Measurements from ENCODE around the gene MIGA1.

The MIGA1 gene

GRCh38 chr1:77874804-77875445, 95.5 kb downstream of the MIGA1 start:
- H3K56ac ChIP-seq (ENCODE audit: low read length) = no peak overlapping the region
- no peaks in the 10 kb centered on the region for H3K79me1 ChIP-seq (ENCODE audit: low read length)
- no peak overlapping the region for H3K18ac ChIP-seq (ENCODE audit: low read length)
- H3K9ac ChIP-seq (ENCODE audit: low read length) = no peak overlapping the region
- H2BK5ac ChIP-seq (ENCODE audit: low read length) = no peak overlapping the region
- H3K79me2 ChIP-seq (ENCODE audit: control insufficient read depth, insufficient read depth, low read length) = no peaks in the 10 kb centered on the region
- no peak overlapping the region for H4K8ac ChIP-seq (ENCODE audit: low read depth, low read length)
- H3K4ac ChIP-seq (ENCODE audit: low read depth, low read length) = no peak overlapping the region
- no peaks in the 10 kb centered on the region for H3K4me1 ChIP-seq (ENCODE audit: control insufficient read depth, low read depth, low read length)
- H3K36me3 ChIP-seq (ENCODE audit: control insufficient read depth, insufficient read depth, low read length) = no peaks in the 10 kb centered on the region
- no peak overlapping the region for H3K23ac ChIP-seq (ENCODE audit: low read length)
- no peaks in the 10 kb centered on the region for H3K27me3 ChIP-seq (ENCODE audit: insufficient read depth, low read length, poor library complexity)
- H3K4me2 ChIP-seq (ENCODE audit: low read length) = no peak overlapping the region
- WGBS (ENCODE audit: extremely low coverage, insufficient coverage, low lambda C conversion rate) = no CpG with 5 or more reads among the region's 4 CpGs
- peak; percentile 10 for DNase-seq
- H4K5ac ChIP-seq (ENCODE audit: low read length) = no peak overlapping the region
- no peak overlapping the region for H2AK5ac ChIP-seq (ENCODE audit: low read length)
- H2BK120ac ChIP-seq (ENCODE audit: low read depth, low read length) = no peak overlapping the region
- H3K4me3 ChIP-seq (ENCODE audit: low read length) = no peak overlapping the region
- H2BK15ac ChIP-seq (replicated peaks; ENCODE audit: low read depth) = no peak overlapping the region
- H3K27ac ChIP-seq (ENCODE audit: low read depth, low read length) = no peak overlapping the region

DNA sequence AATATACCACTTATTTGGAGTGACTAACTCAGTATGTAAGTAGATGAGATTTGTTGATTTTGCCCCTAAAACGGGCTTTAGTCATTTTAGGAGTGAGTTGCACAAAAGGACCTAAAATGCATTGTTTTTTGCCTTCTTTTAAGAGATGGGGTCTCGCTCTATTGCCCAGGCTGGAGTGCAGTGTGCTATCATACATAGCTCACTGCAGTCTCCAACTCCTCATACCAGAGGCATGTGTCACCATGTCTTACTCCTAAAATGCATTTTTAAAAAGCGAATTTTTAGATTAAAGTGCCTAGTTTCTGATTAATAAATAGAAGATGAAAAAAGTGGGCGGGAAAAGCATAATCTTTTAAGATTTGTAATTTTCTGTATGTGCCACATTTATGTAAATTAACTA, 97.4 kb downstream of the MIGA1 start:
- H2BK15ac ChIP-seq (replicated peaks; ENCODE audit: low read depth) = no peak overlapping the region
- no peaks in the 10 kb centered on the region for H3K36me3 ChIP-seq (ENCODE audit: control insufficient read depth, insufficient read depth, low read length)
- no peak overlapping the region for H2BK120ac ChIP-seq (ENCODE audit: low read depth, low read length)
- H2BK5ac ChIP-seq (ENCODE audit: low read length) = no peak overlapping the region
- no peak for DNase-seq
- H3K56ac ChIP-seq (ENCODE audit: low read length) = no peak overlapping the region
- H3K79me2 ChIP-seq (ENCODE audit: control insufficient read depth, insufficient read depth, low read length) = no peaks in the 10 kb centered on the region
- H3K4me1 ChIP-seq (ENCODE audit: control insufficient read depth, low read depth, low read length) = no peaks in the 10 kb centered on the region
- no peak overlapping the region for H2AK5ac ChIP-seq (ENCODE audit: low read length)
- no peak overlapping the region for H3K18ac ChIP-seq (ENCODE audit: low read length)
- no peaks in the 10 kb centered on the region for H3K27me3 ChIP-seq (ENCODE audit: insufficient read depth, low read length, poor library complexity)
- H3K4me2 ChIP-seq (ENCODE audit: low read length) = no peak overlapping the region
- H3K9ac ChIP-seq (ENCODE audit: low read length) = no peak overlapping the region
- H4K8ac ChIP-seq (ENCODE audit: low read depth, low read length) = no peak overlapping the region
- H3K4ac ChIP-seq (ENCODE audit: low read depth, low read length) = no peak overlapping the region
- H3K27ac ChIP-seq (ENCODE audit: low read depth, low read length) = no peak overlapping the region
- 100% methylated on average over 2 of the region's 4 CpGs for WGBS (ENCODE audit: extremely low coverage, insufficient coverage, low lambda C conversion rate)
- H4K5ac ChIP-seq (ENCODE audit: low read length) = no peak overlapping the region
- no peak overlapping the region for H3K23ac ChIP-seq (ENCODE audit: low read length)
- H3K4me3 ChIP-seq (ENCODE audit: low read length) = no peak overlapping the region
- H3K79me1 ChIP-seq (ENCODE audit: low read length) = no peaks in the 10 kb centered on the region

- Histone ChIP-seq H3K9ac (ENCODE audit: low read length) (no peak overlapping the region), H3K36me3 (ENCODE audit: control insufficient read depth, insufficient read depth, low read length) (no peaks in the 10 kb centered on the region), H3K23ac (ENCODE audit: low read length) (no peak overlapping the region), H4K5ac (ENCODE audit: low read length) (no peak overlapping the region), H3K56ac (ENCODE audit: low read length) (no peak overlapping the region), H2BK5ac (ENCODE audit: low read length) (no peak overlapping the region), H2AK5ac (ENCODE audit: low read length) (no peak overlapping the region), H3K4me2 (ENCODE audit: low read length) (no peak overlapping the region), H2BK120ac (ENCODE audit: low read depth, low read length) (no peak overlapping the region), H3K18ac (ENCODE audit: low read length) (no peak overlapping the region), H3K27me3 (ENCODE audit: insufficient read depth, low read length, poor library complexity) (no peaks in the 10 kb centered on the region), H3K4ac (ENCODE audit: low read depth, low read length) (no peak overlapping the region), H3K79me2 (ENCODE audit: control insufficient read depth, insufficient read depth, low read length) (no peaks in the 10 kb centered on the region), H4K8ac (ENCODE audit: low read depth, low read length) (no peak overlapping the region), H3K27ac (ENCODE audit: low read depth, low read length) (no peak overlapping the region), H3K79me1 (ENCODE audit: low read length) (no peaks in the 10 kb centered on the region), H3K4me1 (ENCODE audit: control insufficient read depth, low read depth, low read length) (no peaks in the 10 kb centered on the region), H3K4me3 (ENCODE audit: low read length) (no peak overlapping the region), H2BK15ac (replicated peaks; ENCODE audit: low read depth) (no peak overlapping the region)
- DNase-seq = no peak
- WGBS (ENCODE audit: extremely low coverage, insufficient coverage, low lambda C conversion rate) = no CpG with 5 or more reads among the region's 1 CpG
Measured at GRCh38 chr1:77881061-77881460, 101.6 kb downstream of the MIGA1 start.

DNA sequence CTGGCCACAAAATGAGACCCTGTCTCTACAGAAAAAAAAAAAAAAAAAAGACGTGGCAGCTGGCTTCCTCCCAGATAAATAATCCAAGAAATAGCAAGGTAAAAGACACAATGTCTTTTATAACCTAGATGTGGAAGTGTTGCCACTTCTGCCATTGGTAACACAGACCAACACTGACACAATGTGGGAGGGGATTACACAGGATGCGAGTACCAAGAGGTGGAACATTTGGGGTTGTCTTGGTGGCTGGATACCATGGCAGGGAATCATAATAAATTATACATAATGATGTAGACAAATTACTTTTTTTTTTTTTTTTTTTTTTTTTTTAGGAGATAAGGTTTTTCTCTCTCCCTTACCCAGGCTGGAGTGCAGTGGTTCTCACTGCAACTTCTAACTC, 103.0 kb downstream of the MIGA1 start:
- H3K4ac ChIP-seq (ENCODE audit: low read depth, low read length) = no peak overlapping the region

DNA sequence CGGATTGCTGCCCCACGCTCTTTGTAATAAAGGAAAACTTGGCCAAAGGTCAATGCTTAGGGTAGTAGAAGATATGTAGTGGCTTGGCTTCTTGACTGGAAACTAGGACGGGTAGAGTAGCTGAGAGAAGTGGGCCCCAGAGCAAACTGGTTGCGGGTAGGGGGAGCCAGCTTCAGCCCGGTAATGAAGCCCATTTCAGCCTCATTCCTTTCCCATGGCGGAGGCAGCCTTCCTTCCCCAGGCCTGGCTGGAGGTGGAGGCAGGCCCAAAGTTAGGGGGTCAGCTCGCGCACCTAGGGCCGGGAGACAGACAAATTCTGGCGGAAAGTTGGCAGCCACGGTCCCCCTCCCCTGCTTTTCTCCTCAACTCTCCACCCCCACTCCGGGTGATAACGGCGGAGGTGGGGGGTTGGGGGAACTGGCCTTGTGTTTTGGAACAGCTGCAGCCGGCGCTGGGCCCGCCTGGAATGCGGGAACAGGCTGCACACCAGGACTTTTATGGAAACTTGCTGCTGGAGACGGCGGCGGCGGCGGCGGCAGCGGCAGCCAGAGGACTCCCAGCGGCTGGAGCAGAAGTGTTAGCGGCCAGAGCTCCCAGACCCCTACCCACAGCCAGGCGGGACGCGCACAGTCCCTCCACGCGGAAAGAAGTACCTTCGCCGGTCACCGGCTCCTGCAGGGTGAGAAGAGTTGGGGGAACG, 108.8 kb downstream of the MIGA1 start, which contains the start of gene NEXN:
TSS of gene NEXN (plus strand) at position 544 of the 700 bp plus-strand sequence. CDS start 27,483 bp downstream, outside the sequence.
- Histone ChIP-seq H2BK5ac (ENCODE audit: low read length) (peak within 1 kb of the TSS; percentile 80), H3K9ac (ENCODE audit: low read length) (peak within 1 kb of the TSS; percentile 93), H3K27ac (ENCODE audit: low read depth, low read length) (peak within 1 kb of the TSS; percentile 95), H3K79me1 (ENCODE audit: low read length) (peaks cover 1% of the 10 kb centered on the region), H3K27me3 (ENCODE audit: insufficient read depth, low read length, poor library complexity) (no peaks in the 10 kb centered on the region), H2BK15ac (replicated peaks; ENCODE audit: low read depth) (peak within 1 kb of the TSS; percentile 65), H4K8ac (ENCODE audit: low read depth, low read length) (peak within 1 kb of the TSS; percentile 91), H3K79me2 (ENCODE audit: control insufficient read depth, insufficient read depth, low read length) (no peaks in the 10 kb centered on the region), H2BK120ac (ENCODE audit: low read depth, low read length) (peak within 1 kb of the TSS; percentile 78), H4K5ac (ENCODE audit: low read length) (no peak within 1 kb of the TSS), H3K4me2 (ENCODE audit: low read length) (peak within 1 kb of the TSS; percentile 83), H3K18ac (ENCODE audit: low read length) (peak within 1 kb of the TSS; percentile 95), H2AK5ac (ENCODE audit: low read length) (no peak within 1 kb of the TSS), H3K4ac (ENCODE audit: low read depth, low read length) (peak within 1 kb of the TSS; percentile 77), H3K36me3 (ENCODE audit: control insufficient read depth, insufficient read depth, low read length) (no peaks in the 10 kb centered on the region), H3K23ac (ENCODE audit: low read length) (peak within 1 kb of the TSS; percentile 48), H3K56ac (ENCODE audit: low read length) (peak within 1 kb of the TSS; percentile 94), H3K4me1 (ENCODE audit: control insufficient read depth, low read depth, low read length) (no peaks in the 10 kb centered on the region), H3K4me3 (ENCODE audit: low read length) (peak within 1 kb of the TSS; percentile 82)
- DNase-seq = peak; percentile 95
- no CpG with 5 or more reads among the region's 36 CpGs for WGBS (ENCODE audit: extremely low coverage, insufficient coverage, low lambda C conversion rate)

More for the DNA sequence above, 103.0 kb downstream of the MIGA1 start:
- Histone ChIP-seq H3K4me2 (ENCODE audit: low read length) (no peak overlapping the region), H2BK120ac (ENCODE audit: low read depth, low read length) (no peak overlapping the region), H2BK5ac (ENCODE audit: low read length) (no peak overlapping the region), H3K56ac (ENCODE audit: low read length) (no peak overlapping the region), H4K8ac (ENCODE audit: low read depth, low read length) (no peak overlapping the region), H3K79me2 (ENCODE audit: control insufficient read depth, insufficient read depth, low read length) (no peaks in the 10 kb centered on the region), H2BK15ac (replicated peaks; ENCODE audit: low read depth) (no peak overlapping the region), H3K4me1 (ENCODE audit: control insufficient read depth, low read depth, low read length) (no peaks in the 10 kb centered on the region), H2AK5ac (ENCODE audit: low read length) (no peak overlapping the region), H3K9ac (ENCODE audit: low read length) (no peak overlapping the region), H3K36me3 (ENCODE audit: control insufficient read depth, insufficient read depth, low read length) (no peaks in the 10 kb centered on the region), H3K4me3 (ENCODE audit: low read length) (no peak overlapping the region), H3K27ac (ENCODE audit: low read depth, low read length) (no peak overlapping the region), H4K5ac (ENCODE audit: low read length) (no peak overlapping the region), H3K79me1 (ENCODE audit: low read length) (no peaks in the 10 kb centered on the region), H3K18ac (ENCODE audit: low read length) (no peak overlapping the region), H3K27me3 (ENCODE audit: insufficient read depth, low read length, poor library complexity) (no peaks in the 10 kb centered on the region), H3K23ac (ENCODE audit: low read length) (no peak overlapping the region)
- no peak for DNase-seq
- no CpG with 5 or more reads among the region's 2 CpGs for WGBS (ENCODE audit: extremely low coverage, insufficient coverage, low lambda C conversion rate)

Measured in mesendoderm (in vitro differentiated cells).